CD4-positive, alpha-beta T cell treated with Interleukin-2 at 100 ng/mL for 4 hours (primary cell): ENCODE data around the gene ACOT13.
"Not testable (repeated sequence)": the region's sequence is repeated elsewhere in the genome, so short reads cannot be mapped to it uniquely, and the experiment has no call there.

Experiments used
- DNase-seq: peaks from one replicate; pipeline ENCODE4 v3.0.0-alpha.2; 2020; ENCODE audit warnings: low spot score

The ACOT13 gene

GRCh38 chr6:24692848-24693592 is 26.1 kb downstream of the ACOT13 start:
- no peak for DNase-seq

GRCh38 chr6:24694198-24694597 is 27.3 kb downstream of the ACOT13 start:
- DNase-seq: no peak

DNA sequence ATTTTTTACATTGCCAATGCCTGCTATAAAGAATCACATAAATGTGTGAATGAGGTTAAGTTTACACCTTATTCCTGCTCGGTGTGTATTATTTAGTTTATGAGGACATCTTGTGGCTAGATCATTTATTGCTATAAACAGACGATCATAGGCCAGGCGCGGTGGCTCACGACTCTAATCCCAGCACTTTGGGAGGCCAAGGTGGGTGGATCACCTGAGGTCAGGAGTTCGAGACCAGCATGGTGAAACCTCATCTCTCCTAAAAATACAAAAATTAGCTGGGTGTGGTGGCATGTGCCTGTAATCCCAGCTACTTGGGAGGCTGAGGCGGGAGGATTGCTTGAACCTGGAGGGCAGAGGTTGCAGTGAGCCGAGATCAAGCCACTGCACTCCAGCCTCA is 28.8 kb downstream of the ACOT13 start:
- peak; percentile 64 for DNase-seq

- no peak for DNase-seq
These were observed 29.2 kb downstream of the ACOT13 start for GRCh38 chr6:24696097-24696496.

DNA sequence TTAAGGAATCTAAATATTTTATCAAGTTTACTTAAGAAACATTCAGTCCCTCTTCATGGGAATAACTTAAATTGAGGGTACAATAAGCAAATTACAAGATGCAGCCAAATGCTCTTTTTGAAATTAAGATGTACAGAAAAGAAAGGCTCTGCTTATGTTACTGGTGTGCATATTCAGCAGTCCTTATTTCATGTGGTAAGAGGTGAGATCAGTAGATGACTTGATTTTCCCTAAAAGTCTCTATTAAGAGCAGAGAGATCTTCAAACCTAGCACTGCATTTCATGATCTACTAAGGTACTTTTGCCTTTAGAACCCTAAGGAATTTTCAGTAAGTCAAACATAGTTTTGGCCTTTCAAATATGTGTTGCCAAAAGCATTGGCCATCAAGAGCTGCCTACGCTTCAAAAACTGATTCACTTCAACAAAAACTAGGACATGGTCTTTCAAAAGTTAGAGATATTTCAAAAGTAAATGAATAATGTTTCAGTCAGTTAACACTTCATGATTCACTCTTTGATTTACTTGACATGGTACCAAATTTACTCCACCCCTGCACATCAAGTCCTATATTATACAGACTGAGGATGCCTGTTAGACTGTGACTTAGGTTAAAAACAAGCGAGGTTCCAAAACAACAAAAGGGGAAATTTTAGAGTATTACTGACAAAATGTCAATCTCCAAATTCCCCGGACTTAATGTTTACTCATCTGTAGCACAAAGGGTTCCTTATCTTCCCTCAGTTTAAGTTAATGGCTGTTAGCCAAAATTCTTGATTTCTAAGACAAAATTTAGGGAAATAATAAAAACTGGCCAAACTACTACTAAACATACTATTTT is 32.9 kb downstream of the ACOT13 start:
- DNase-seq: no peak

- DNase-seq: no peak
These were observed 35.9 kb downstream of the ACOT13 start for GRCh38 chr6:24702720-24703282.

- DNase-seq: no peak
These were observed 37.6 kb downstream of the ACOT13 start for GRCh38 chr6:24704468-24704867.

DNA sequence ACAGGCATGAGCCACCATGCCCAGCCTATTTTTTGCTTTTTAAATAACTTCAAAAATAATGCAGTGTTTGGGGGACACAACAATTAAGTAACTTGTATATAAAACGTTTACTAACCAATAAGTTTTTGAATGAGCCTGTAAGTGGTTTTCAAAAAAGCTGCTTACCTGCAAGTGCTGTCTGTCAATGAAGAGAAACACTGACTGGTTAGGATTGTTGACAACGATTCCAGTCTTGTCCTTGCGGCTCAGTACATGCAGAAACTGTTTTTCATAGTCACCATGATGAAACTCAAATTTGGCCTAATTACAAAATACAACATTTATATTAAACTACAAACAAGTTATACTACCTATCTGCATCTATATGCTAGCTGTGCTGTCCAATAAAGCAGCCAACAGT is 41.7 kb downstream of the ACOT13 start:
- DNase-seq: no peak

DNA sequence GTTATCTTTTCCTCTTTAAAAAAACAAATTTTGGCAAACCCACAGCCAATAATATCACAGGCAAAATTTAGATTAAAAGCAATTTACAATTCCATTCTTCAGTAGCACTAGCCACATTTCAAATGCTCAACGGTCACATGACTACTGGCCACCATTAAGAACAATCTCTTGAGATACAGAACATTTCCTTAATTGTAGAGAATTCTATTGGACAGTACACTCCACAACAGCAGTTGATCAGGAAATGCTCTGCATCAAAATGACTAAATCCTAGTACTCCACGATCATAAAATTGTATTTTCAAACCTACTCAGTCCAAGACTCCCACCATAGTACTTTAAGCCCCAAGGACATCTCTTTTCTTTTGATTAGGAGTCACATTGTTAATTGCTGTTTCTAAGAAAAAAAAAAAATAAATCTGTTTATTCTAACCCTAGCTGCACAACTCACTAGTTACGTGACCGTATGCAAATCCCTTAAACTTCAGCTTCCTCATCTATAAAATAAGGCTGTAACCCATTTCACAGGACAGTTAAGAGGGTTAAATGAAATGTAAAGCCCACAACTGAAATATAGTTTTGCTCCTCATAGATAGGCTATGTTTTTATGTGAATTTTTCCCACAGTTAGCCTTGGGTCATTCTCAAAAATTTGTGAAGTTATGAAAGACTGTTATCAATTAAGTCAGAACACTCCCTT is 42.3 kb downstream of the ACOT13 start:
- no peak for DNase-seq

DNA sequence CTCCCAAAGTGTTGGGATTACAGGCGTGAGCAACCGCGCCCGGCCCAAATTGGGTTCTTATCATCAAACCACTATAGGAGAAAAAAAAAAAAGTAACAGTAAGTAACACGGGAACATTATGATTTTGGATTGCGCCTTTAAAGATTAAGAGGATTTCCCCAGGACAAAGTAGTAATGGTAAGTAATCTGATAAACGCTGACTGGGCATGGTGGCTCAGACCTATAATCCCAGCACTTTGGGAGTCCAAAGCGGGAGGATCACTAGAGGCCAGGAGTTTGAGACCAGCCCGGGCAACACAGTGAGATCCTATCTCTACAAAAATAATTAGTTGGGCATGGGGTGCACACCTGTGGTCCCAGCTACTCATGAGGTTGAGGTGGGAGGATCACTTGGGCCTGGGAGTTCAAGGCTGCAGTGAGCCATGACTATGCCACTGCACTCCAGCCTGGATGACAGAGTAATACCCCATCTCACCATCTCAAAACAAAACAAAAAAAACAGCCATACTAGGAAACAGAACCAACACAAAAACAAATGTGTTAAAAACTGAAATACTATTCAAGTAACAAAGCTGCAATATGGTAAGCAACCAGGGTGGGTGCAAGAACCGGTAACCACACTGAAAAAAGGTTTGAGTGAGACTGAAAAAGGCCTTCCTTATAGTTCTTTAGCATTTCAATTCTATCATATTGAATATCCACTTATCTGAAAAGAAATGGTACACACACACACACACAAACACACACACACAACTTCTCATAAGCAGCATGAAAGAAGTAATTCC is 43.8 kb downstream of the ACOT13 start:
- no peak for DNase-seq

DNA sequence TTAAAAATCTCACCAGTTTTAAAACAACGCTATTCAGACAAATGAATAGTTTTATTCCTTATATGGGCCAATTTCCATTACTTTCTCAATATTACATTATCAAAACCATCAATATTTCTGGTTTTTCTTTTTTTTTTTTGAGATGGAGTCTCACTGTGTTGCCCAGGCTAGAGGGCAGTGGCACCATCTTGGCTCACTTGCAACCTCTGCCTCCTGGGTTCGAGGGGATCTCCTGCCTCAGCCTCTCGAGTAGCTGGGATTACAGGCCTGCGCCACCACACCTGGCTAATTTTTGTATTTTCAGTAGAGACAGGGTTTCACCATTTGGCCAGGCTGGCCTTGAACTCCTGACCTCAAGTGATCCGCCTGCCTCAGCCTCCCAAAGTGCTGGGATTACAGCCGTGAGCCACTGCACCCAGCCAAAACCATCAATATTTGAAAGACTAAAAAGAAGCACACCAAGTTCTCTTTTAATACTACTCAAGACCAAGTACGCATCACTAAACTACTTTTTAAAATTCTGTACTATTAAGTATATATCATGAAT is 49.8 kb downstream of the ACOT13 start:
- not testable (repeated sequence) for DNase-seq

DNA sequence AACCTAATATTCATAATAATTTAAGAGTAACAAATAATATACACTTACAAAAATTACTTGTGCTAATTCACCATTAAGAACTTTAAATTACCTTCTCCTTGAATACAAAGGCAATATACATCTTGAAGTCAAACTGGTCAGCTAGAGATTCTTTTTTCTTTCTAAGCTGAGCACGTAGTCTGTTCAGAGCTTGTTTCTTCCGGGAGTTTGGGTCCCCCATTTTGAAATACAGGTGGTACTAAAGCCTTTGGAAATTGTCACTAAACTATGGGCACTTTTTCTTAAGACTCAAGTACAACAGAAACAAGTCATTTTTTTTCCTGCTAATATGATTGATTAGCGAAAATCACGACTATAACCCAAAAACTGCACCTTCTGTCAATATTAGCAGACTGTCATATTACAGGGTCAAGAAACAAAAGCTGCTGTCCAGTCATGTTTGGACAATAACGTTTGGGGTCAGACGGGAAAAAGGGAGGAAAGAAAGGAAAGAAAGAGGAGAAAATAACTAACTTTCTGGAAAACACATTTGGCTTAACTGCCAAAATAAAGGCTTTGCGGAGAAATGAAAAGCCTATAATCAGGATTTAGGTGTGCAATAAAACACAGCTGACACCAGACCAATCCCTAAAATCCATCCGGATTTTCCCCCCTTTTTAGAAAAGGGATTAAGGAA is 51.7 kb downstream of the ACOT13 start:
- DNase-seq: no peak

DNA sequence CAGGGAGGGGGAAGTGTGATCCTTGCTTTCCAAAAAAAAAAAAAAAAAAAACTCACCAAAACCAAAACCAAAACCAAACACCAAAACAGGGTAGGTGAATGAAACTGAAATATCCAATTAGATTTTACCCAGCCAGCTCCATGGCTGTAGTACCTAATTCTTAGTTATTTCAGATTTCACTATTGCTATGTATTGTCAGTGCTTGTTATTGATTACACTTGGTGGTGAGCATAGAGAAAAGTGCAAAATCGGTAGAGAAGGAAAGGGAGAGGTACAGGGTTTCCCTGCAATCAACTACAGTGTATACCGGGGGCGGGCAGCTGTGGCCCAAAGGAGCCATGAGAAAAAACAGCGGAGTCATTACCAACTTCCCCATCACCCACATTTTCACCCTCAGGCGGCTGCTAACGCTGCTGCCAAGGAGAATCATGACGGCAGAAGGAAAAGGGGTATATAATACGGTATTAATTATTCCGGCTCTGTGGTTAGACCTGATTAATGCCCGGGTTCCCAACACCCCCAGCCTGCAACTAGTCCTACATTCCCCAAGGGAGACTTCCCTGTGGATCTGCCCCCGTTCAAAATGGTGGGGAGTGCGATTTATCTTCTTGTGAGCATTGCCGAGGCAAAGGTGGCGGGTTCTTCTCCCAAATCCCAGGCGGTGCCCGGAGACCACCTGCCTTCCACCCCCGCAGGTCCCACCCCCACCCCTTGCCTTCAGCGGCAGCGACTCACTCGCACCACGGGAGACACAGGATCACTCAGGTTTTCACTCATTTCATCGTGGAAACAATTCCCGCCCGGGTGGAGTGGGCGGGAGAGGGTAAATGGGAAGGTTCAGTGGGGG is 52.5 kb downstream of the ACOT13 start, which contains the start of gene C6orf62:
C6orf62 (minus strand) TSS at position 30 of the 847 bp plus-strand sequence. CDS start 486 bp downstream, outside the sequence.
- peak; percentile 40 for DNase-seq

GRCh38 chr6:24720131-24720603 is 53.3 kb downstream of the ACOT13 start:
- DNase-seq: peak; percentile 79

GRCh38 chr6:24720604-24721460 is 54.0 kb downstream of the ACOT13 start:
- peak; percentile 100 for DNase-seq

DNA sequence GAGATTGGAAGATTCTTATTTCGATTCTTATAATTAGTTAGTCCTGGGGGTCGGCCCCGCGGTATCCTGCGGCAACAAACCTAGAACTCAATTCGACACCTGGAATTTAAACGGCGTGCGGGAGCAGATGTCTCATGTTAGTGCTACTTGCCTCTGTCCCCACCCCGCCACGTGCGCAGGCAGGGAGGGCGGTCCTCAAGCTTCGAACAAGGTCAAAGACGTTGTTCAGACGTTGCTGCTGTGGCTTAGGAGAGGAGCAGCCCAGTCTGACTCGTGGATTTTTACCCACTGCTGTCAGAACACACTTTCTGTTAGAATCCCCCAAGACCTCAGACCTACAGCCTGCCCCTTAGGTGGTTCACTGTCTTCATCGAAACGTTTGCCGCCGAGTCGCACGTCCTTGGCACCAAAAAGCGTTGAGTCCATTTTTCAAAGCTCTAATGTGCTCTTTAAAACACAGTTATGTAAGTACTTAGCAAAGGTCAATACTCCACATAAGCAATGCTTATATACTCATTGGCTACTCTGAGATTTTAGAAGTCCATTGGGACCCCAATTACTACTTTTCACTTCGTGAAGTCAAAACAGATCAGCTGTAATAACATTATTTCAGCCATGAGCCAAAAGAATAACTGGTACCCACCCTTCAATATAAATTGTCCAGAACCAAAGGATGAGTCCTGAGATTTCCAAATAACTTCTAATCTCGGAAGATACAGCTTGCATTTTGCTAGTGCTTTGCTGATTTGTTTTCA is 54.8 kb downstream of the ACOT13 start:
- no peak for DNase-seq

DNA sequence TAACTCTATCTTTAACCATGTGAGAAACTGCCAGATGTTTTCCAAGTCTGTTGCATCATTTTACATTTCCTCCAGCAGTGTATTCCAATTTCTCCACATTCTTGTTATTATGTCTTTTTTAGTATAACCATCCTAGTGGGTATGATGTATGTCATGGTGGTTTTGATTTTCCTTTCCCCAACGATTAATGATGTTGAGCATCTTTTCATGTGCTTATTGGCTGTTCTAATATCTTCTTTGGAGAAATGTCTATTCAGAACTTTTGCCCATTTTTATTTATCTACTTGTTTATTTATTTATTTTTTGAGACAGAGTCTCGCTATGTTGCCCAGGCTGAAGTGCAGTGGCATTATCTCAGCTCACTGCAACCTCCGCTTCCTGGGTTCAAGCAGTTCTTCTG is 56.4 kb downstream of the ACOT13 start:
- DNase-seq: no peak

DNA sequence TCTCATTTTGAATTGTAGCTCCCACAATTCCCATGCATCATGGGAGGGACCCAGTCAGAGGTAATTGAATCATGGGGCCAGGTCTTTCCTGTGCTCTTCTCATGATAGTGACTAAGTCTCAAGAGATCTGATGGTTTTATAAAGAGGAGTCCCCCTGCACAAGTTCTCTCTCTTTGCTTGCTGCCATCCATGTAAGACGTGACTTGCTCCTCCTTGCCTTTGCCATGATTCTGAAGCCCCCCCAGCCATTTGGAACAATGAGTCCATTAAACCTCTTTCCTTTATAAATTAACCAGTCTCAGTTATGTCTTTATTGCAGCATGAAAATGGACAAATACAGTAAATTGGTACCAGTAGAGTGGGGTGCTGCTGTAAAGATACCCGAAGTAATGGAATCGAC is 63.8 kb downstream of the ACOT13 start:
- DNase-seq: not testable (repeated sequence)
